ENCODE measurements around the gene UBL5. TPM values are rescaled to one million over a fixed set of nuclear protein-coding genes. Genes with fewer than 3 reads are reported as not detected.

Gene UBL5
- polyA plus RNA-seq (2011; rRNA removed) = 461 and 519 TPM in 2 replicates
- 707 and 1,156 TPM in 2 replicates for polyA plus RNA-seq (2012; cell fraction: cytosol; rRNA removed)
- polyA plus RNA-seq (2012; cell fraction: nucleus; rRNA removed) = 278 and 615 TPM in 2 replicates
- polyA plus RNA-seq (2017; fragmentation: RNase III; extraction: RNeasy Plus Mini Kit Qiagen cat#74134 plus additional on column Dnase treatment) = 451 to 474 TPM (median 460 TPM) in 3 replicates
- 61.9 and 69.7 TPM in 2 replicates for polyA minus RNA-seq (2011; rRNA and poly(A)+ RNA removed)

GRCh38 chr19:9827289-9828238 lies at the start of gene UBL5:
Gene UBL5 (plus strand): TSS chr19:9827918. CDS start chr19:9828338, 420 bp downstream.
- peak within 1 kb of the TSS; percentile 95 for H3K4me2 ChIP-seq
- peak within 1 kb of the TSS; percentile 86 to 91 for H3K27ac ChIP-seq
- H3K9me3 ChIP-seq = no peaks in the 10 kb centered on the region
- FAIRE-seq = no peak
- ChIA-PET POLR2A (interaction anchor here (0.6 to 2.0 kb wide), 4 partner anchors 9 to 241 kb away, joined by 4 to 11 read pairs (median 6); partner anchors contain the start of genes FBXL12 and ZNF846), CTCF (interaction anchor here (0.7 kb wide), 1 partner anchor 20 kb away, joined by 3 read pairs; no protein-coding TSS in a partner anchor)
- peaks cover 9% of the 10 kb centered on the region; the same call in 2 of the 3 replicates for H3K4me1 ChIP-seq
- no peak for TF ChIP-seq MYC (IDR thresholded peaks at IDR 0.05; ENCODE audit: borderline replicate concordance, low read length)
- TF ChIP-seq HES2 (IDR thresholded peaks at IDR 0.05) = no peak
- TF ChIP-seq PHF8 (IDR thresholded peaks at IDR 0.05; ENCODE audit: borderline replicate concordance, low read depth) = 0 out of 2 replicates have a peak, but pooled peaks have one; percentile 58
- TF ChIP-seq HOXB5 (CRISPR knock-in tag; IDR thresholded peaks at IDR 0.05) = no peak
- TF ChIP-seq HDAC2 (IDR thresholded peaks at IDR 0.05) = no peak
- TF ChIP-seq USF2 (IDR thresholded peaks at IDR 0.05) = peak; percentile 43
- TF ChIP-seq POLR2A (IDR thresholded peaks at IDR 0.05; ENCODE audit: low read length) = peak; percentile 84
- TF ChIP-seq KDM5A (IDR thresholded peaks at IDR 0.05) = peak; percentile 40; the same call in 1 of the 2 replicates
- no peak for TF ChIP-seq SMC3 (IDR thresholded peaks at IDR 0.05)
- no peak for TF ChIP-seq ZSCAN20 (CRISPR knock-in tag; IDR thresholded peaks at IDR 0.05)
- TF ChIP-seq MAX (IDR thresholded peaks at IDR 0.05) = peak; percentile 70
- no peak for TF ChIP-seq GATA3 (IDR thresholded peaks at IDR 0.05; ENCODE audit: borderline replicate concordance)
- TF ChIP-seq ZFP36 (IDR thresholded peaks at IDR 0.05; ENCODE audit: borderline replicate concordance, partially characterized antibody) = no peak
- TF ChIP-seq HMGXB4 (CRISPR knock-in tag; IDR thresholded peaks at IDR 0.05; ENCODE audit: borderline replicate concordance) = no peak
- peak; percentile 67 to 86 for TF ChIP-seq JUN (IDR thresholded peaks at IDR 0.05)
- no peak for TF ChIP-seq PBX3 (IDR thresholded peaks at IDR 0.05)
- TF ChIP-seq CTCF (IDR thresholded peaks at IDR 0.05) = no peak
- TF ChIP-seq BCL3 (IDR thresholded peaks at IDR 0.05) = peak; percentile 49; the same call in 2 of the 3 replicates
- TF ChIP-seq HOXA7 (CRISPR knock-in tag; IDR thresholded peaks at IDR 0.05) = no peak
- H3K4me3 ChIP-seq = peak within 1 kb of the TSS; percentile 67
- 0% methylated on average over 16 of the region's 62 CpGs for WGBS (ENCODE audit: missing lambda C conversion rate)
- peak; percentile 99 for ATAC-seq
- peak; percentile 86 to 90 for DNase-seq (ENCODE audit: low read depth in 1 of 2, low spot score in 1 of 2)
